Neuron (in vitro differentiated cells): ENCODE data around the gene ICA1.
"Not testable (repeated sequence)": the region's sequence is repeated elsewhere in the genome, so short reads cannot be mapped to it uniquely, and the experiment has no call there.

Experiments
- H2AFZ ChIP-seq: one replicate; pipeline ENCODE4 v1.6.1; 2013; ENCODE audit warnings: low read depth, mild to moderate bottlenecking, inconsistent platforms, low read length, moderate library complexity
- H3K27me3 ChIP-seq: one replicate; pipeline ENCODE4 v1.6.1; 2013; ENCODE audit warnings: low read length; ENCODE audit not compliant: insufficient read depth
- H3K36me3 ChIP-seq: one replicate; pipeline ENCODE4 v1.6.1; 2013; ENCODE audit warnings: low read length; ENCODE audit not compliant: insufficient read depth
- H3K4me1 ChIP-seq: one replicate; pipeline ENCODE4 v1.6.1; 2013; ENCODE audit warnings: low read length; ENCODE audit not compliant: insufficient read depth
- H3K4me3 ChIP-seq: 2 replicates; pipeline ENCODE4 v1.5.1; 2013; ENCODE audit warnings: mild to moderate bottlenecking, low read length, moderate library complexity
- H3K9me3 ChIP-seq: one replicate; pipeline ENCODE4 v1.6.1; 2013; ENCODE audit warnings: low read length

The ICA1 gene

DNA sequence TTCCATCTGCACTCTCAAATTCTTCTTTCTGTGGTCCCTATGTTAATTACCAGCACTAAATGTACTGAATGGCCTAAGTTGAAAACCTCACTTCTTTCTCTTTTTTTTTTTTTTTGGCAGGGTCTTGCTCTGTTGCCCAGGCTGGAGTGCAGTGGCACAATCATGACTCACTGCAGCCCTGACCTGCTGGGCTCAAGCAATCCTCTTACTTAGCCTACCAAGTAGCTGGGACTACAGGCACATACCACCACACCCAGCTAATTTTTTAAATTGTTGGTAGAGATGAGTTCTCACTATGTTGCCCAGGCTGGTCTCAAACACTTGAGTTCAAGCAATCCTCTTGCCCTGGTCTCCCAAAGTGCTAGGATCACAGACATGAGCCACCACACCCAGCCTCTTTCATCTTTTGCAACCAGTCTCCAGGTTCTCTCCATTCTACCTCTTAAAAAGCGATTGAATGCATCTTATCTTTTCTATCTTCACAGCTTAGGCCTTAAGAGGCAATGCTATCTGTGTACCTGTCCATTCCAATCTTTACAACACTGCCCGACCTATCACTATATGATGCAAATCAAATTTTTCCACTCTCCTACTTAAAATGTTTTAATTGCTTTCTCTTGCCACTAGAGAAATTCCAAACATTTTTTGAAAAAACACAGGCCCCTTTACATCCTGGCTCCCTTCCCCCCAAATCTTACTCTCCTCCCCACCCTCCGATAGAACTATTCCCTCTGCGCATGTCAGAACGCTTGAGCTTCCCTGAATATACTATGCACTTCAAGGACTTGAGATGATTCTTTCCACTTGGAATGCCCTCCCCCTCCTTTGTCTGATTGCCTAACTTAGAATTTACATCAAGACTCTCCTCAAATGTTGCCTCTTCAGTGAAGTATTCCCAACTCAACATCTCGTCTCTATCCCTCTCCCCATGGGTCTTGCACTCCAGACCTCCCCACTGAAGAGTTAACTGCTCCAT is 6.0 kb downstream of the ICA1 start:
- no peak overlapping the region for H2AFZ ChIP-seq
- no peak overlapping the region for H3K4me3 ChIP-seq
- no peaks in the 10 kb centered on the region for H3K27me3 ChIP-seq
- H3K9me3 ChIP-seq = peaks cover 8% of the 10 kb centered on the region
- no peaks in the 10 kb centered on the region for H3K36me3 ChIP-seq
- H3K4me1 ChIP-seq = no peaks in the 10 kb centered on the region

DNA sequence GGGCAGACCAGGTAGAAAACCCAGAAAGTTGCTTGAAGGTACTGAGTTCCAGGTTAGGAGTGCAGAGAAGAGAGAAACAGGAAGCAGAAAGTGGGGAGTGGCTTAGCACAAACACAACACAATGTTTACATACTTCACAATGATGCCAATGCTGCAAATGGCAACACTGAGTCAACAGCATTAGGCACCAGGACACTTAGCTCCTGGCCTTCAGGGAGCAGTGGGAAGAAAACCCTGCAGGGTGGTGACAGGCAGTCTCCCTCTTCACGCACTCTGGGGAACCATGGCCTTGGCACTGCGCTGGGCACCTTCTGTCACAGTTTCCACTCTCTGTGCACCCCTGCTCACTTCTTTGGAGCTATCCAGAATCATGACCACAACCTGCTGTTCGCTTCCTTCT is 7.3 kb downstream of the ICA1 start:
- Histone ChIP-seq H2AFZ (no peak overlapping the region), H3K4me1 (no peaks in the 10 kb centered on the region), H3K9me3 (peaks cover 8% of the 10 kb centered on the region), H3K4me3 (no peak overlapping the region), H3K27me3 (no peaks in the 10 kb centered on the region), H3K36me3 (no peaks in the 10 kb centered on the region)

DNA sequence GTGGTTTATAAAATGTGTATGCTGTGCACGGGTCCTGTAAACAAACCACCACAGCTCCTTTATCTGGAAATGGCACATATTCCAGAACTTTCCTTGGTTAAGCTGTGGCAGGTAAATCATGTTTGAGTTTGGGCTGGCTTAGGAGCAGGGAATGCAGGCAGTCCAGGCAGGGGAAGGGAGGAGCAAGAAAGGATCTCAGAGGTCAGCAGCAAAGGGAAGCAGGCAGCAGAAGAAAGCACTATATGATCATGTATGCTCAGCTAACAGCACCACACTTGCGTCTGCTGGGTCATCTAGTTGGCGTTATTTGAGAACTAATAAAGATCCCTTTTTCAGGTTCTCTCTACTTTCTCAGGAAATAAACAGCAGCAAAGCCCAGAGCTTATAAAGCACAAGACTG is 7.8 kb downstream of the ICA1 start:
- Histone ChIP-seq H3K36me3 (no peaks in the 10 kb centered on the region), H3K27me3 (no peaks in the 10 kb centered on the region), H2AFZ (no peak overlapping the region), H3K4me3 (no peak overlapping the region), H3K9me3 (peaks cover 8% of the 10 kb centered on the region), H3K4me1 (no peaks in the 10 kb centered on the region)

DNA sequence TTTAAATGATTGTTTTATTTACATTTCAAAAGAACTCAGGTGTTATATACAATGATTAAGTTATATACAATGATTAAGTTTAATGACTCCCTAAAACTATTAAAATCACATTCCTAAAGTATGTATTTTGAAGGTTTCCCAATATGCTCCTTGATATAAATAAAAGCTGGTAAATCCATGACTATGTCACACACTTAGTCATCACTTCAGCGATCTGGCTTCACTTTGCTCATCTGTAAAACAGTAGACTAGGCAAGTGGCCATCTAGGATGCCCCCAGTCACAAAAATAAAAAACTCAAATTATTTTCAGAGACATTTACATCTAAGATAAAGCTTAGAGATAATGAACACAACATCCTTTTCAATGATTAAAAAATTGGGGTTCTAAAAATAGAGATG is 10.8 kb downstream of the ICA1 start:
- Histone ChIP-seq H3K4me3 (no peak overlapping the region), H2AFZ (no peak overlapping the region), H3K36me3 (no peaks in the 10 kb centered on the region), H3K27me3 (no peaks in the 10 kb centered on the region), H3K9me3 (no peaks in the 10 kb centered on the region), H3K4me1 (no peaks in the 10 kb centered on the region)

DNA sequence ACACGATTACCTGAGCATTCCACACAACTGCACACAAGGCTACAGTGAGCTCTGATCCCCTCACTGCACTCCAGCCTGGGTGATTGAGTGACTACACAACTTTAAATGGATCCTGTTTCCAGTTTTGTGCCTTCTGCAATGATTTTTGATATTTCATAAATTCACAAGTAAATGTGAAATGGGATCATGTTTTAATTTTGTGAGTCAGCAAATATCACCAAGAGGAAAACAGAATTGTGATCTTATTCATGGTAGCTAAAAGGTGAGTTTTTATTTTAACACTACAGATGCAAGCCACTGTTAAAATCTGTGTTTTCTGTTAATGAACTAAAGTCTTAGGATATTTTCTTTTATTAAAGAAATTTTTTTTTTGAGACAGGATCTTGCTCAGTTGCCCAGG is 11.4 kb downstream of the ICA1 start:
- Histone ChIP-seq H3K27me3 (no peaks in the 10 kb centered on the region), H3K4me1 (no peaks in the 10 kb centered on the region), H3K4me3 (no peak overlapping the region), H2AFZ (no peak overlapping the region), H3K9me3 (no peaks in the 10 kb centered on the region), H3K36me3 (no peaks in the 10 kb centered on the region)

DNA sequence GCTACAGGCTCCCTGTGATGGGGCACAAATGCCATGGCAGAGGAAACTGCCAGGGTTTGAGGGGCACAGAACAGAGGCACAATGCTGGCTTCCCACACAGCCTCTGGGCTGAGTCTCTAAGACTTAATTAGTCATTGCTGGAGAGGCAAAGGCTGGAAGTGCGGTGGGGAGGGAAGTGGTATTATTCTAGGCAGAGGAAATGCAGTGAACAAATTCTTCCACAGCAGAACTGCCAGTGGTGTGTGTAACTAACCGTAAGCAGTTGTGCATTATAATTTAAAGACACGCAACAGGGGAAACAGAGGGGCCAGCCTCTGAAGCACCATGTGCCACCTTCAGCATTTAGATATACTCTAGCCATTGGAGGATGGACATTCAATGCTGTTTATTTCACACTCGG is 12.8 kb downstream of the ICA1 start:
- H3K36me3 ChIP-seq = no peaks in the 10 kb centered on the region
- H3K4me1 ChIP-seq = no peaks in the 10 kb centered on the region
- no peak overlapping the region for H3K4me3 ChIP-seq
- no peak overlapping the region for H2AFZ ChIP-seq
- no peaks in the 10 kb centered on the region for H3K27me3 ChIP-seq
- H3K9me3 ChIP-seq = no peaks in the 10 kb centered on the region

DNA sequence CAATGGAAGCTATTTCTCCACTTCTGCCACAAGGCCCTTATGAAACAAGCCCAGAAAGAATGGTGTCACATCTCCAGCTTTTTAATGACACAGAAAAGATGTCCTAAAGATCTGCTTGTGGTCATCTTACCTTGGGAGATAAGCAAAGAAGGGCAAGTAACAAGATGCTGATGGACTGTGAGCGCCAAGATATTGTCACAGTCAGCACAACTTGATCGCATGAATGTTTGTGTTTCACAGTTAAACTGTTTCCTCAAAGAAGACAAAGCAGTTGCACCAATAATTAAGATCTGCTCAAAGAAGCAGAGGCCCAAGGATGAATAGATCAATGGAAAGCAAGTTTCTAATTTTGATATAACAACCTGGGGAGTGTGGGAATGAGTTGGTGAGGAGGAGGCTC is 15.9 kb downstream of the ICA1 start:
- Histone ChIP-seq H2AFZ (no peak overlapping the region), H3K4me3 (no peak overlapping the region), H3K4me1 (no peaks in the 10 kb centered on the region), H3K9me3 (no peaks in the 10 kb centered on the region), H3K27me3 (no peaks in the 10 kb centered on the region), H3K36me3 (no peaks in the 10 kb centered on the region)

DNA sequence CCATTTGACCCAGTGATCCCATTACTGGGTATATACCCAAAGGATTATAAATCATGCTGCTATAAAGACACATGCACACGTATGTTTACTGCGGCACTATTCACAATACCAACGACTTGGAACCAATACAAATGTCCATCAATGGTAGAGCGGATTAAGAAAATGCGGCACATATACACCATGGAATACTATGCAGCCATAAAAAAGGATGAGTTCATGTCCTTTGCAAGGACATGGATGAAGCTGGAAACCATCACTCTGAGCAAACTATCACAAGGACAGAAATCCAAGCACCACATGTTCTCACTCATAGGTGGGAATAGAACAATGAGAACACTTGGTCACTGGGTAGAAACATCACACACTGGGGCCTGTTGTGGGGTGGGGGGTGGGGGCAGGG is 16.9 kb downstream of the ICA1 start:
- H3K4me1 ChIP-seq, H3K27me3 ChIP-seq, H3K9me3 ChIP-seq, H2AFZ ChIP-seq, H3K4me3 ChIP-seq, H3K36me3 ChIP-seq: not testable (repeated sequence)

DNA sequence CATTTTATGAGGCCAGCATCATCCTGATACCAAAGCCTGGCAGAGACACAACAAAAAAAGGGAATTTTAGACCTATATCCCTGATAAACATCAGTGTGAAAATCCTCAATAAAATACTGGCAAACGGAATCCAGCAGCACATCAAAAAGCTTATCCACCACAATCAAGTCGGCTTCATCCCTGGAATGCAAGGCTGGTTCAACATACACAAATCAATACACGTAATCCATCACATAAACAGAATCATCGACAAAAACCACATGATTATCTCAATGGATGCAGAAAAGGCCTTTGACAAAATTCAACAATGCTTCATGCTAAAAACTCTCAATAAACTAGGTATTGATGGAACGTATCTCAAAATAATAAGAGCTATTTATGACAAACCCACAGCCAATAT is 18.9 kb downstream of the ICA1 start:
- not testable (repeated sequence) for H3K9me3 ChIP-seq, H2AFZ ChIP-seq, H3K4me3 ChIP-seq, H3K27me3 ChIP-seq, H3K36me3 ChIP-seq, H3K4me1 ChIP-seq

DNA sequence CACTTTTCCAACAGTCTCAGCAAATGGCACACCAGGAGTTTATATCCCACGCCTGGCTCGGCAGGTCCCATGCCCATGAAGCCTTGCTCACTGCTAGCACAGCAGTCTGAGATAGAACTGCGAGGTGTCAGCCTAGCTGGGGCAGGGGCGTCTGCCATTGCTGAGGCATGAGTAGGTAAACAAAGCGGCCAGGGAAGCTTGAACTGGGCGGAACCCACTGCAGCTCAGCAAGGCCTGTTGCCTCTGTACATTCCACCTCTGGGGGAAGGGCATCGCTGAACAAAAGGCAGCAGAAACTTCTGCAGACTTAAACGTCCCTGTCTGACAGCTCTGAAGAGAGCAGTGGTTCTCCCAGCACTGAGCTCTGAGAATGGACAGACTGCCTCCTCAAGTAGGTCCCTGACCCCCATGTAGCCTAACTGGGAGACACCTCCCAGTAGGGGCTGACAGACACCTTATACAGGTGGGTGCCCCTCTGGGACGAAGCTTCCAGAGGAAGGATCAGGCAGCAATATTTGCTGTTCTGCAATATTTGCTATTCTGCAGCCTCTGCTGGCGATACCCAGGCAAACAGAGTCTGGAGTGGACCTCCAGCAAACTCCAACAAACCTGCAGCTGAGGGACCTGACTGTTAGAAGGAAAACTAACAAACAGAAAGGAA is 22.1 kb downstream of the ICA1 start:
- not testable (repeated sequence) for H2AFZ ChIP-seq, H3K27me3 ChIP-seq, H3K4me1 ChIP-seq, H3K9me3 ChIP-seq, H3K4me3 ChIP-seq, H3K36me3 ChIP-seq

DNA sequence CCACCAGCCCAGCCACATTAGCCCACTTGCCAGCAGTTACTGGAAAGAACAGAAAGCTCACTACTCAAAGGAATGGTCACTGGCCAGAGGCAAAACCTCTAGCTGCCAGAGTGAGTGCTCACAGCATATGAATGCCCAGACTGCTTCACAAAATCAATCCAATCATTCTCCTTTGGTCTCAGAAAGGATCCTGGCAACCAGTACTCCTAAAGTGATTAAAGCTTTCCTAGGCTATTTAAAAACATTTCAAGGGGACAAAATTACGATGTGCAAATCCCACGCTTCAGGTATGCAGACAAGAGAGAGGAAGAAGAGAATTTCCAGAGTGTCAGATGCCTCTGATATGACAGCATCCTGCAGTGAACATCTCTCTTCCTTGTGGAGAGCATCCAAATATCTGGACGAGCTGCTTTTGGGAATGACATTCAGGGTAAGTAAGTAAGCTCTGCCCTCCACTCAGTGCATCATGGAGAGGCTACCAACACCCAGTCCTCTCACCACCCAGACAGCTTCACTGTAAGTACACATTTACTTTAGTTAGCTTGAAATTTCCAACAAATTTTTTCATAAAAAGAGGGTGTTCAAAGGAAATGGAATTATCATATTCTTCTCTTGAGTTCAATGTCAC is 25.1 kb downstream of the ICA1 start:
- Histone ChIP-seq H3K4me3 (no peak overlapping the region), H3K36me3 (no peaks in the 10 kb centered on the region), H2AFZ (no peak overlapping the region)

DNA sequence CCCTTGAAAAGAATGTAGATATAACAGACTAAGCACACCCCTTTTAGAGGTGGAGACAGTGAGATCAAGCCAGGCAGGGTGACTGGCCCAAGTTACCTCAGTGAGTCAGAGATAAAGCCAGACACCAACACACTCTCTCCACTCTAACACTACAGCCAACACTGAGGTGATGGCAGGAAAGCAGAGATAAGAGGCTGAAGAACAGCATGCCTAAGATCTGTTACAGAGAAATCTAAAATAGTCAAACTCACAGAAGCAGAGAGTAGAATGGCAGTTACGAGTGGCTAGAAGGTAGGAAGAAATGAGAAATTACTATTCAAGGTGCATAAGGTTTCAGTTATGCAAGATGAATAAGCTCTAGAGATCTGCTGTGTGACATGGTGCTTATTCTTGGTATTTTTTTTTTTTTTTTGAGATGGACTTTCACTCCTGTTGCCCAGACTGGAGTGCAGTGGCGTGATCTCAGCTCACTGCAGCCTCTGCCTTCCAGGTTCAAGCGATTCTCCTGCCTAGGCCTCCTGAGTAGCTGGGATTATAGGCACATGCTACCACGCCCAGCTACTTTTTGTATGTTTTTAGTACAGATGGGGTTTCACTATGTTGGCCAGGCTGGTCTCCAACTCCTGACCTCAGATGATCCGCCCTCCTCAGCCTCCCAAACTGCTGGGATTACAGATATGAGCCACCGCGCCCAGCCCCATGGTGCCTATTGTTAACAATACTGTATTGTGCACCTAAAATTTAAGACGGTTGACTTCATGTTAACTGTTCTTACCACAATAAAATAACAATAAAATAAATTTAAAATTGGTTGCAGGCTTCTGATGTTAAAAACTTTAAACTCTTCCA is 28.7 kb downstream of the ICA1 start:
- no peak overlapping the region for H2AFZ ChIP-seq
- no peaks in the 10 kb centered on the region for H3K4me1 ChIP-seq
- H3K4me3 ChIP-seq = no peak overlapping the region
- H3K27me3 ChIP-seq = no peaks in the 10 kb centered on the region
- no peaks in the 10 kb centered on the region for H3K9me3 ChIP-seq
- no peaks in the 10 kb centered on the region for H3K36me3 ChIP-seq

More for the DNA sequence above, 25.1 kb downstream of the ICA1 start:
- Histone ChIP-seq H3K27me3 (no peaks in the 10 kb centered on the region), H3K4me1 (no peaks in the 10 kb centered on the region), H3K9me3 (no peaks in the 10 kb centered on the region)

DNA sequence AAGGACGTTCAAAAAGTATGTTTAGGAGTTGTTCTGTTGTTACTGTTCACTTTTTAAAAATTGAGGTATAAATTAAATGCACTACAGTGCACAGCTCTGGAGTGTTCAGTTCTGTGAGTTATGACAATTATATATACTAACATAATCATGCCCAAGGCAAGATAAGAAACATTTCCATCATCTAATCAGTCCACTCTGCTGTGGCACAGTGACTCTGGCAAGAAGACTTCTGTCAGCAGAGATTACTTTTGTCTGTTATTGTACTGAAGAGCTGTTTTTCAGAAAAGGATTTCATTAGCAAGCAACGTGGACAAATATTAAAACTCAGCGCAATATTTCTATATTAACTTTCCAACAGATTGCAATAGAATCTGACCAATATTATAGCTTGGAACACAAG is 32.0 kb downstream of the ICA1 start:
- Histone ChIP-seq H3K4me3 (no peak overlapping the region), H3K36me3 (no peaks in the 10 kb centered on the region), H3K9me3 (no peaks in the 10 kb centered on the region), H3K4me1 (no peaks in the 10 kb centered on the region), H2AFZ (no peak overlapping the region), H3K27me3 (no peaks in the 10 kb centered on the region)
